HepG2 (cell line): Measurements from ENCODE around the gene DTNB. TPM values are rescaled to one million over a fixed set of nuclear protein-coding genes. Genes with fewer than 3 reads are reported as not detected.

Experiments
- ATAC-seq: fragments of 200-7000 bp; cut with Tn5 transposase; 3 replicates; pipeline ENCODE4 v1.9.1; 2020; ENCODE audit warnings: mild to moderate bottlenecking, moderate library complexity
- BruUV-seq: library from RNA; stranded (reverse); fragments of 400-500 nt; replicated peaks from 2 replicates; lab custom pipeline; 2021; lab: Mats Ljungman, UMichigan
- CTCF ChIA-PET: fragments of 300-600 bp; formaldehyde crosslinking; extraction: SDS; loops from one replicate; lab custom pipeline; 2021; ENCODE audit warnings: low total read pairs, inconsistent platforms, low intra/inter-chr PET ratio; lab: Yijun Ruan, JAX
- POLR2A ChIA-PET: fragments of 350-600 bp; sonication (Branson Sonifier 250); formaldehyde crosslinking; loops from one replicate; lab custom pipeline; 2020; ENCODE audit warnings: antibody characterized with exemption, inconsistent platforms; lab: Yijun Ruan, JAX
- DNase-seq: peaks from one replicate; pipeline ENCODE4 v3.0.0-alpha.2; 2015; ENCODE audit warnings: low spot score
- FAIRE-seq: peaks from 3 replicates; lab custom pipeline; 2011; peaks lifted over from hg19 to GRCh38; lab: Jason Lieb, UNC
- H2AFZ ChIP-seq: one replicate; pipeline ENCODE4 v1.6.1; 2011; ENCODE audit warnings: low read length, inconsistent platforms
- H3K27ac ChIP-seq: fragments of 300-600 bp; 3 replicates; pipeline ENCODE4 v1.8.0; 2011; ENCODE audit warnings: mixed run types, mild to moderate bottlenecking, mixed read lengths, low read length, inconsistent platforms; ENCODE audit not compliant: insufficient read depth; ENCODE audit errors: extremely low read length
- H3K27me3 ChIP-seq, 2 experiments: fragments of 200-600 bp in 1 of 2; 2 replicates in 1 of 2; 3 replicates in 1 of 2; pipeline versions ENCODE4 v1.6.0 to v1.8.0; 2011; ENCODE audit warnings: low read length in 2 of 2, mild to moderate bottlenecking in 2 of 2, moderate library complexity in 2 of 2, inconsistent platforms in 1 of 2; ENCODE audit not compliant: insufficient read depth in 2 of 2, control insufficient read depth in 1 of 2
- H3K36me3 ChIP-seq, 2 experiments: fragments of 200-600 bp in 1 of 2; replicated peaks in 1 of 2; 2 replicates in 1 of 2; 3 replicates in 1 of 2; pipeline versions ENCODE4 v1.5.1 to v1.8.0; 2011; ENCODE audit warnings: low read length in 2 of 2, inconsistent platforms in 1 of 2; ENCODE audit not compliant: insufficient read depth in 2 of 2, control insufficient read depth in 1 of 2
- H3K4me1 ChIP-seq: 2 replicates; pipeline ENCODE4 v1.5.1; 2012; ENCODE audit warnings: low read length, inconsistent platforms; ENCODE audit not compliant: insufficient read depth
- H3K4me2 ChIP-seq: 2 replicates; pipeline ENCODE4 v1.6.0; 2011; ENCODE audit warnings: low read depth, low read length, inconsistent platforms
- H3K4me3 ChIP-seq, 3 experiments: fragments of 200-600 bp in 1 of 3; sonication (generic), shearing (Covaris generic) in 1 of 3; replicated peaks in 1 of 3; 2 replicates each; pipeline ENCODE4 v1.5.1; 2011 to 2016; ENCODE audit warnings: low read length in 3 of 3, inconsistent platforms in 2 of 3, low read depth in 2 of 3, mild to moderate bottlenecking in 2 of 3, control low read depth in 1 of 3, mixed read lengths in 1 of 3; ENCODE audit not compliant: insufficient read depth in 1 of 3
- H3K79me2 ChIP-seq: one replicate; pipeline ENCODE4 v1.6.1; 2011; ENCODE audit warnings: low read length, inconsistent platforms; ENCODE audit not compliant: insufficient read depth
- H3K9ac ChIP-seq: 2 replicates; pipeline ENCODE4 v1.6.0; 2011; ENCODE audit warnings: mild to moderate bottlenecking, low read depth, low read length, inconsistent platforms; ENCODE audit not compliant: insufficient read depth
- H3K9me3 ChIP-seq: 2 replicates; pipeline ENCODE4 v1.5.1; 2012; ENCODE audit warnings: mild to moderate bottlenecking, low read length
- H4K20me1 ChIP-seq: 2 replicates; pipeline ENCODE4 v1.6.0; 2011; ENCODE audit warnings: inconsistent platforms, mild to moderate bottlenecking, low read length, moderate library complexity; ENCODE audit not compliant: insufficient read depth
- ADNP ChIP-seq: sonication (generic); formaldehyde crosslinking; IDR thresholded peaks from 2 replicates; pipeline ENCODE4 v1.4.0; 2020; ENCODE audit warnings: missing genetic modification reagents
- CEBPB ChIP-seq: IDR thresholded peaks from 2 replicates; pipeline ENCODE4 v1.6.1; 2011; ENCODE audit warnings: low read depth, low read length, improper control_type of control experiment, borderline replicate concordance
- CEBPG ChIP-seq: IDR thresholded peaks from 2 replicates; pipeline ENCODE4 v1.6.1; 2016
- CREM ChIP-seq, 2 experiments: sonication (generic) in 1 of 2; formaldehyde crosslinking in 1 of 2; IDR thresholded peaks; 2 replicates each; pipeline versions ENCODE4 v1.4.0 to v1.6.1; 2016 to 2020; ENCODE audit warnings: antibody characterized with exemption in 1 of 2, mild to moderate bottlenecking in 1 of 2, missing genetic modification reagents in 1 of 2
- DMAP1 ChIP-seq: IDR thresholded peaks from 2 replicates; pipeline ENCODE4 v1.6.1; 2016
- GMEB1 ChIP-seq: sonication (generic); formaldehyde crosslinking; IDR thresholded peaks from 2 replicates; pipeline ENCODE4 v1.5.1; 2020; ENCODE audit warnings: missing genetic modification reagents, mild to moderate bottlenecking, borderline replicate concordance
- HNRNPK ChIP-seq: fragments of 200-400 bp; formaldehyde crosslinking; IDR thresholded peaks from 2 replicates; pipeline ENCODE4 v1.6.1; 2018; ENCODE audit warnings: low read length, low read depth, moderate library complexity, mild to moderate bottlenecking; ENCODE audit not compliant: poor library complexity, severe bottlenecking
- KMT2B ChIP-seq: IDR thresholded peaks from 2 replicates; pipeline ENCODE4 v1.6.1; 2016; ENCODE audit warnings: missing genetic modification reagents, missing compliant biosample characterization
- MAFG ChIP-seq: sonication (generic); formaldehyde crosslinking; IDR thresholded peaks from 2 replicates; pipeline ENCODE4 v1.5.1; 2020; ENCODE audit warnings: mild to moderate bottlenecking, missing genetic modification reagents
- SYNCRIP ChIP-seq: fragments of 200-400 bp; formaldehyde crosslinking; IDR thresholded peaks from 2 replicates; pipeline ENCODE4 v1.6.1; 2018; ENCODE audit warnings: mild to moderate bottlenecking, low read depth, low read length; ENCODE audit not compliant: insufficient read depth
- TRAFD1 ChIP-seq: sonication (generic); formaldehyde crosslinking; IDR thresholded peaks from 2 replicates; pipeline ENCODE4 v1.5.1; 2020; ENCODE audit warnings: missing genetic modification reagents, mild to moderate bottlenecking, borderline replicate concordance
- ZBTB44 ChIP-seq: sonication (generic); formaldehyde crosslinking; IDR thresholded peaks from 2 replicates; pipeline ENCODE4 v1.4.0; 2020; ENCODE audit warnings: missing genetic modification reagents
- ZNF12 ChIP-seq: sonication (generic); formaldehyde crosslinking; IDR thresholded peaks from 2 replicates; pipeline ENCODE4 v1.5.0; 2020; ENCODE audit warnings: missing genetic modification reagents
- ZNF260 ChIP-seq: sonication (generic); formaldehyde crosslinking; IDR thresholded peaks from 2 replicates; pipeline ENCODE4 v1.4.0; 2020; ENCODE audit warnings: missing genetic modification reagents, low read depth, mild to moderate bottlenecking, borderline replicate concordance
- ZNF280B ChIP-seq: sonication (generic); formaldehyde crosslinking; IDR thresholded peaks from 2 replicates; pipeline ENCODE4 v1.5.0; 2020; ENCODE audit warnings: missing genetic modification reagents, mild to moderate bottlenecking, borderline replicate concordance
- ZNF547 ChIP-seq: sonication (generic); formaldehyde crosslinking; IDR thresholded peaks from 2 replicates; pipeline ENCODE4 v1.5.1; 2020; ENCODE audit warnings: mild to moderate bottlenecking, missing genetic modification reagents
- ZNF557 ChIP-seq: sonication (generic); formaldehyde crosslinking; IDR thresholded peaks from 2 replicates; pipeline ENCODE4 v1.4.0; 2020; ENCODE audit warnings: missing genetic modification reagents
- ZNF615 ChIP-seq: sonication (generic); formaldehyde crosslinking; IDR thresholded peaks from 2 replicates; pipeline ENCODE4 v1.5.0; 2020; ENCODE audit warnings: mild to moderate bottlenecking, missing genetic modification reagents, borderline replicate concordance
- ZNF883 ChIP-seq: sonication (generic); formaldehyde crosslinking; IDR thresholded peaks from 2 replicates; pipeline ENCODE4 v1.5.1; 2020; ENCODE audit warnings: mild to moderate bottlenecking, missing genetic modification reagents; ENCODE audit errors: not compliant biosample characterization
- WGBS: methylation state at CpG from one replicate; pipeline ENCODE4 v1.1.6; 2017; ENCODE audit warnings: low lambda C conversion rate; 5-methylcytosine and 5-hydroxymethylcytosine counted together
- in situ Hi-C: cut with HindIII; loops from 2 replicates; pipeline ENCODE4 v1.10.0; 2017; ENCODE audit warnings: low pct_unique_long_range_greater_than_20kb; ENCODE audit not compliant: extremely low pct_ligation_motif_present
- intact Hi-C: fragments of 100-400 bp; cut with micrococcal nuclease; formaldehyde crosslinking; loops from one replicate; pipeline ENCODE4 v1.10.0; 2022; ENCODE audit not compliant: unreplicated experiment
- polyA plus RNA-seq, 8 experiments: library from polyadenylated mRNA; depleted of rRNA in 3 of 8; stranded (reverse) in 7 of 8; unstranded in 1 of 8; fragments of >200 nt; fragmentation: Illumina TruSeq in 4 of 8; extraction: Trizol in 4 of 8; gene quantifications; 2 replicates each; pipeline versions ENCODE4 v1.2.1 to v1.2.3, GENCODE V29; 2011 to 2016; ENCODE audit warnings: low read depth in 4 of 8, missing spikeins in 1 of 8, mixed read lengths in 1 of 8; ENCODE audit not compliant: insufficient read depth in 1 of 8
- total RNA-seq, 5 experiments: library from RNA; depleted of rRNA; stranded (reverse); fragments of >200 nt; fragmentation: Illumina TruSeq; extraction: Trizol; gene quantifications; 2 replicates each; pipeline ENCODE4 v1.2.3, GENCODE V29; 2016; ENCODE audit warnings: low read depth in 1 of 5

Gene DTNB
- total and polyA plus RNA-seq, 2 of the 13 experiments (the other 11 are each of a cell fraction or from before 2014, with no cell fraction given), result 14.4 to 23.9 TPM

GRCh38 chr2:25664965-25665307, 8.4 kb downstream of the DTNB start:
- ATAC-seq (peak; percentile 47), FAIRE-seq (no peak), DNase-seq (no peak)
- no peak overlapping the region for H2AFZ ChIP-seq
- H4K20me1 ChIP-seq, result no peaks in the 10 kb centered on the region
- H3K79me2 ChIP-seq, result peaks cover 4% of the 10 kb centered on the region
- POLR2A ChIA-PET, result interaction anchor here (0.9 to 1.4 kb wide), 2 partner anchors 56 to 58 kb away, joined by 4 read pairs; no protein-coding TSS in a partner anchor
- H3K9me3 ChIP-seq, result no peaks in the 10 kb centered on the region
- H3K4me1 ChIP-seq, result peaks cover 10% of the 10 kb centered on the region
- no TSS peak for BruUV-seq
- H3K9ac ChIP-seq, result no peak overlapping the region
- no peaks in the 10 kb centered on the region for H3K27me3 ChIP-seq
- H3K4me3 ChIP-seq, result no peak overlapping the region
- no peaks in the 10 kb centered on the region for H3K36me3 ChIP-seq
- H3K27ac ChIP-seq, result no peak overlapping the region
- WGBS, result 70% methylated on average over 4 of the region's 4 CpGs
- H3K4me2 ChIP-seq, result peak overlapping the region; percentile 45; the same call in 1 of the 2 replicates
- CTCF ChIA-PET, result interaction anchor here (1.3 to 4.2 kb wide), 2 partner anchors 57 to 303 kb away, joined by 3 to 65 read pairs; no protein-coding TSS in a partner anchor
- intact Hi-C loops, result loop anchor here (1.0 kb wide), 3 partner anchors 29 to 356 kb away; no protein-coding TSS in a partner anchor
- in situ Hi-C loops, result loop anchor here (5.0 kb wide), 1 partner anchor 58 kb away; no protein-coding TSS in a partner anchor
- TF ChIP-seq ZNF12 (CRISPR knock-in tag) (no peak), ZNF883 (no peak), DMAP1 (CRISPR knock-in tag) (no peak), KMT2B (CRISPR knock-in tag) (no peak), CEBPG (CRISPR knock-in tag) (0 out of 2 replicates have a peak, but pooled peaks have one; percentile 4), ADNP (no peak), ZNF547 (CRISPR knock-in tag) (no peak), HNRNPK (no peak), TRAFD1 (CRISPR knock-in tag) (no peak), ZNF615 (CRISPR knock-in tag) (no peak), SYNCRIP (no peak), CREM (IDR thresholded peaks at IDR 0.05) (no peak), CREM (CRISPR knock-in tag; IDR thresholded peaks at IDR 0.05) (no peak), CEBPB (peak; percentile 74), ZNF280B (no peak), ZBTB44 (CRISPR knock-in tag) (no peak), ZNF557 (no peak), GMEB1 (CRISPR knock-in tag) (no peak), ZNF260 (no peak), MAFG (CRISPR knock-in tag) (no peak)
